Keratinocyte (primary cell): ENCODE results near the gene CNTNAP2. TPM values are rescaled to one million over a fixed set of nuclear protein-coding genes. Genes with fewer than 3 reads are reported as not detected.

Experiments used
- DNase-seq: peaks from one replicate; pipeline ENCODE4 v3.0.0-alpha.2; 2011; ENCODE audit warnings: low read depth, missing footprints, low spot score
- FAIRE-seq: peaks from 2 replicates; lab custom pipeline; 2011; peaks lifted over from hg19 to GRCh38; lab: Jason Lieb, UNC
- H2AFZ ChIP-seq: 2 replicates; pipeline ENCODE4 v1.6.0; 2012; ENCODE audit warnings: low read length, control low read depth, inconsistent platforms; ENCODE audit not compliant: control insufficient read depth
- H3K27ac ChIP-seq: 2 replicates; pipeline ENCODE4 v1.5.1; 2011; ENCODE audit warnings: low read length; ENCODE audit not compliant: control insufficient read depth, insufficient read depth
- H3K27me3 ChIP-seq: 3 replicates; pipeline ENCODE4 v1.6.0; 2011; ENCODE audit warnings: low read length; ENCODE audit not compliant: control insufficient read depth, insufficient read depth; ENCODE audit errors: extremely low read depth
- H3K36me3 ChIP-seq, 2 experiments: 2 replicates in 1 of 2; 3 replicates in 1 of 2; pipeline ENCODE4 v1.5.1; 2011; ENCODE audit warnings: low read length in 2 of 2, mild to moderate bottlenecking in 1 of 2; ENCODE audit not compliant: control insufficient read depth in 2 of 2, insufficient read depth in 2 of 2; ENCODE audit errors: extremely low read depth in 1 of 2
- H3K4me1 ChIP-seq: 3 replicates; pipeline ENCODE4 v1.5.1; 2011; ENCODE audit warnings: low read length; ENCODE audit not compliant: control insufficient read depth, insufficient read depth; ENCODE audit errors: extremely low read depth
- H3K4me2 ChIP-seq: 3 replicates; pipeline ENCODE4 v1.6.0; 2011; ENCODE audit warnings: low read depth, low read length; ENCODE audit not compliant: control insufficient read depth, insufficient read depth; ENCODE audit errors: extremely low read depth
- H3K4me3 ChIP-seq, 3 experiments: fragments of 200-600 bp in 1 of 3; sonication (generic) in 1 of 3; 2 replicates in 2 of 3; 3 replicates in 1 of 3; pipeline ENCODE4 v1.5.1; 2011 to 2016; ENCODE audit warnings: low read length in 3 of 3, mild to moderate bottlenecking in 3 of 3, control low read depth in 2 of 3, inconsistent platforms in 1 of 3, low read depth in 1 of 3, mixed read lengths in 1 of 3, mixed run types in 1 of 3, moderate library complexity in 1 of 3; ENCODE audit not compliant: control insufficient read depth in 2 of 3, insufficient read depth in 2 of 3; ENCODE audit errors: extremely low read depth in 1 of 3
- H3K79me2 ChIP-seq: 2 replicates; pipeline ENCODE4 v1.6.0; 2012; ENCODE audit warnings: low read length; ENCODE audit not compliant: control insufficient read depth, insufficient read depth
- H3K9ac ChIP-seq: 3 replicates; pipeline ENCODE4 v1.6.0; 2011; ENCODE audit warnings: low read length; ENCODE audit not compliant: control insufficient read depth, insufficient read depth; ENCODE audit errors: extremely low read depth
- H3K9me1 ChIP-seq: 3 replicates; pipeline ENCODE4 v1.6.0; 2011; ENCODE audit warnings: low read length; ENCODE audit not compliant: control insufficient read depth, insufficient read depth; ENCODE audit errors: extremely low read depth
- H3K9me3 ChIP-seq: 2 replicates; pipeline ENCODE4 v1.5.1; 2012; ENCODE audit warnings: low read depth, low read length; ENCODE audit not compliant: control insufficient read depth
- H4K20me1 ChIP-seq: 3 replicates; pipeline ENCODE4 v1.6.0; 2011; ENCODE audit warnings: low read length; ENCODE audit not compliant: control insufficient read depth, insufficient read depth; ENCODE audit errors: extremely low read depth
- EZH2 ChIP-seq: IDR thresholded peaks from one replicate; pipeline ENCODE4 v1.6.1; 2012; ENCODE audit warnings: inconsistent platforms, mild to moderate bottlenecking, low read length, moderate library complexity
- dilution Hi-C: fragments of 300-500 bp; cut with MboI; formaldehyde crosslinking; loops from one replicate; pipeline ENCODE4 v1.7.0; 2020; ENCODE audit warnings: low sequenced_read_pairs; ENCODE audit not compliant: extremely low pct_ligation_motif_present
- polyA plus RNA-seq, 5 experiments: library from polyadenylated mRNA; depleted of rRNA in 3 of 5; stranded (reverse) in 3 of 5; stranded (forward) in 1 of 5; unstranded in 1 of 5; fragments of >200 nt; gene quantifications; 1 replicate in 1 of 5; 2 replicates in 3 of 5; 3 replicates in 1 of 5; pipeline versions ENCODE4 v1.2.1 to v1.2.3, GENCODE V29; 2011 to 2012; ENCODE audit warnings: missing spikeins in 2 of 5, low read depth in 1 of 5, low replicate concordance in 1 of 5
- TF ChIP-seq, protein P1 (sequence below), 3 experiments: IDR thresholded peaks in 1 of 3; conservative IDR thresholded peaks in 1 of 3; optimal IDR thresholded peaks in 1 of 3; 2 replicates in 2 of 3; 3 replicates in 1 of 3; pipeline versions ENCODE3 to v1.5.1; 2011; ENCODE audit warnings: low read length in 3 of 3, mild to moderate bottlenecking in 3 of 3, moderate library complexity in 2 of 3, control low read depth in 1 of 3, inconsistent platforms in 1 of 3; ENCODE audit not compliant: insufficient read depth in 2 of 3; ENCODE audit errors: extremely low read depth in 1 of 3

The CNTNAP2 gene
- polyA plus RNA-seq, 1 donor (not counting 4 experiments of a cell fraction or from before 2014, with no cell fraction given): 1.4 TPM

DNA sequence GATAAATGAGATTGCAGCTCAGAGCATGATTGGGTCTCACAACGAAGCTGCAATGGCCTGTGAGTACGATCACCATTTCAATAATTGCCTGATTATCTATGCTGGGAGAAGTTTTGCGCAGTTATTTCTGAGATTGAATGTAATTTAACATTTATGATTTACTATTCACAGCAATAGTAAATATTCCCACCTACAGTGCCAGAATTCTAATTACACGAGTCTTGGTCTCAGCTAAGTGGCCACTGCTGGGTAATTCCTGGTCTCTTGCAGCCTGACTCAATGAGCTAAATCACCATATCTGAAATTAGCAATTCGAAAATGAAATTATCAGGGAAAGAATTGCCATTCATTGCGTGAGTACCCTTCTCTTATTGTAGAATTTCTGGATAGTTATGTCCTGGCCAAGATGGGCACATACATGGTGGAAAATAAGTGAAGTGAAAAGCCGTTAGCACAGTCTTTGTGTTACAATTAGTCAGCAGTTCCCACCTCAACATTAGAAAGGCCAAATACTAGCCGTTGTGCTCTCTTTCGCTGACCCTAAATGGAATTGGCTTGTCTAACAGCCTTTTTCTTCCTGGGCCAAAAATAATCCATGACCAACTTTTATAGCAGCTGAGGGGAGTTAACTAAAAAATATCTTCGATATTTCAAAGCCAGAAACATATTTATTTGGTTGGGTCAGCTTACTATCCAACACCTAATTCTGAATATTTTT lies 1793.0 kb downstream of the CNTNAP2 start:
- DNase-seq: no peak
- H2AFZ ChIP-seq: no peak overlapping the region
- H3K9me3 ChIP-seq: peaks cover 5% of the 10 kb centered on the region
- H3K4me3 ChIP-seq: no peak overlapping the region
- no peaks in the 10 kb centered on the region for H3K9me1 ChIP-seq
- no peak for TF ChIP-seq EZH2
- TF ChIP-seq, protein P1, sequence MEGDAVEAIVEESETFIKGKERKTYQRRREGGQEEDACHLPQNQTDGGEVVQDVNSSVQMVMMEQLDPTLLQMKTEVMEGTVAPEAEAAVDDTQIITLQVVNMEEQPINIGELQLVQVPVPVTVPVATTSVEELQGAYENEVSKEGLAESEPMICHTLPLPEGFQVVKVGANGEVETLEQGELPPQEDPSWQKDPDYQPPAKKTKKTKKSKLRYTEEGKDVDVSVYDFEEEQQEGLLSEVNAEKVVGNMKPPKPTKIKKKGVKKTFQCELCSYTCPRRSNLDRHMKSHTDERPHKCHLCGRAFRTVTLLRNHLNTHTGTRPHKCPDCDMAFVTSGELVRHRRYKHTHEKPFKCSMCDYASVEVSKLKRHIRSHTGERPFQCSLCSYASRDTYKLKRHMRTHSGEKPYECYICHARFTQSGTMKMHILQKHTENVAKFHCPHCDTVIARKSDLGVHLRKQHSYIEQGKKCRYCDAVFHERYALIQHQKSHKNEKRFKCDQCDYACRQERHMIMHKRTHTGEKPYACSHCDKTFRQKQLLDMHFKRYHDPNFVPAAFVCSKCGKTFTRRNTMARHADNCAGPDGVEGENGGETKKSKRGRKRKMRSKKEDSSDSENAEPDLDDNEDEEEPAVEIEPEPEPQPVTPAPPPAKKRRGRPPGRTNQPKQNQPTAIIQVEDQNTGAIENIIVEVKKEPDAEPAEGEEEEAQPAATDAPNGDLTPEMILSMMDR (optimal IDR thresholded peaks at IDR 0.05 in 1 of 3, IDR thresholded peaks at IDR 0.05 in 1 of 3, conservative IDR thresholded peaks at IDR 0.05 in 1 of 3; ENCODE audit: extremely low read depth in 1 of 3, insufficient read depth in 2 of 3, low read length in 3 of 3): no peak
- FAIRE-seq: no peak
- no peak overlapping the region for H3K27ac ChIP-seq
- no peak overlapping the region for H3K4me2 ChIP-seq
- no peaks in the 10 kb centered on the region for H3K36me3 ChIP-seq
- H3K79me2 ChIP-seq: no peaks in the 10 kb centered on the region
- dilution Hi-C loops: no loop called here
- H3K27me3 ChIP-seq: no peaks in the 10 kb centered on the region
- no peaks in the 10 kb centered on the region for H4K20me1 ChIP-seq
- H3K9ac ChIP-seq: no peak overlapping the region
- no peaks in the 10 kb centered on the region for H3K4me1 ChIP-seq

DNA sequence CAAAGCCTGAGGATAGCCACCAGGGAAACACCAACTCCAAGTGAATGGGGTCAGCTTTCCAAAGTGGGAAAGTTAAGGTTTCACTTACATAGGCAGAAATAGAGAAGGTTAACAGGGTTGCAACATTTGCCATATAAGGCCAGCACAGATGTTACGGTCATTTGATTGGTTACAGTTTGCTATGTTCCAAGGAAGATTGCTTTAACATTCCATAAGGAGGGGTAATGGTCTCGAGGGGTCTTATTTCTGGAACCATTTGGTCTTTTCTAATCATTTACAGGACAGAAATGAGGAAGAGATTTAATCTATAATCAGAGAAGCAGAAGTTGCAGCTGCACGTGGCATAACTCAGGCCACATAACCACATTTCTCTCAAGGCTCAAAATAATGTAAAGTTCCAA lies 1794.6 kb downstream of the CNTNAP2 start:
- Histone ChIP-seq H3K9ac (no peak overlapping the region), H3K4me3 (no peak overlapping the region), H3K9me3 (peaks cover 3% of the 10 kb centered on the region), H3K36me3 (no peaks in the 10 kb centered on the region), H3K27me3 (no peaks in the 10 kb centered on the region), H2AFZ (no peak overlapping the region), H3K4me2 (no peak overlapping the region), H3K4me1 (no peaks in the 10 kb centered on the region), H3K79me2 (no peaks in the 10 kb centered on the region), H4K20me1 (no peaks in the 10 kb centered on the region), H3K9me1 (no peaks in the 10 kb centered on the region), H3K27ac (no peak overlapping the region)
- TF ChIP-seq, protein P1 (optimal IDR thresholded peaks at IDR 0.05 in 1 of 3, IDR thresholded peaks at IDR 0.05 in 1 of 3, conservative IDR thresholded peaks at IDR 0.05 in 1 of 3; ENCODE audit: extremely low read depth in 1 of 3, insufficient read depth in 2 of 3, low read length in 3 of 3): no peak
- no peak for TF ChIP-seq EZH2
- FAIRE-seq (no peak), DNase-seq (no peak)
- dilution Hi-C loops: no loop called here
